HFFc6 (cell line): ENCODE data around the gene PKD2L2. TPM values are rescaled to one million over a fixed set of nuclear protein-coding genes. Genes with fewer than 3 reads are reported as not detected.

Experiments
- DNase-seq: peaks from one replicate; pipeline ENCODE4 v3.0.0-alpha.2; 2018
- H3K27ac Mint-ChIP-seq: 2 replicates; pipeline ENCODE4 v1.8.0; 2020; ENCODE audit warnings: mild to moderate bottlenecking, mixed read lengths
- H3K27me3 Mint-ChIP-seq: 2 replicates; pipeline ENCODE4 v1.8.0; 2021; ENCODE audit warnings: mild to moderate bottlenecking, moderate library complexity, mixed read lengths; ENCODE audit not compliant: insufficient read depth
- H3K36me3 Mint-ChIP-seq: 2 replicates; pipeline ENCODE4 v1.8.0; 2021; ENCODE audit warnings: low read depth, mixed read lengths
- H3K4me1 Mint-ChIP-seq: 2 replicates; pipeline ENCODE4 v1.8.0; 2020; ENCODE audit warnings: low read depth, mixed read lengths
- H3K4me3 Mint-ChIP-seq: 2 replicates; pipeline ENCODE4 v1.8.0; 2020; ENCODE audit warnings: mild to moderate bottlenecking, moderate library complexity, mixed read lengths
- H3K9me3 Mint-ChIP-seq: 2 replicates; pipeline ENCODE4 v1.8.0; 2020; ENCODE audit warnings: mild to moderate bottlenecking, mixed read lengths
- total RNA-seq, 6 experiments: library from RNA; stranded (reverse); fragmentation: NEBNext Ultra II Directional; extraction: Animal tissue kit (Norgen Biotek cat#: 25700); gene quantifications; 2 replicates in 1 of 6; 3 replicates in 5 of 6; pipeline ENCODE4 v1.2.3, GENCODE V29; 2021
- TF ChIP-seq, protein P1 (sequence below): fragments of 200-600 bp; sonication (generic); IDR thresholded peaks from 2 replicates; pipeline ENCODE4 v1.5.0; 2021; ENCODE audit warnings: antibody characterized with exemption, mild to moderate bottlenecking

Gene PKD2L2
- total RNA-seq, 6 experiments from 2014 or later = not detected

DNA sequence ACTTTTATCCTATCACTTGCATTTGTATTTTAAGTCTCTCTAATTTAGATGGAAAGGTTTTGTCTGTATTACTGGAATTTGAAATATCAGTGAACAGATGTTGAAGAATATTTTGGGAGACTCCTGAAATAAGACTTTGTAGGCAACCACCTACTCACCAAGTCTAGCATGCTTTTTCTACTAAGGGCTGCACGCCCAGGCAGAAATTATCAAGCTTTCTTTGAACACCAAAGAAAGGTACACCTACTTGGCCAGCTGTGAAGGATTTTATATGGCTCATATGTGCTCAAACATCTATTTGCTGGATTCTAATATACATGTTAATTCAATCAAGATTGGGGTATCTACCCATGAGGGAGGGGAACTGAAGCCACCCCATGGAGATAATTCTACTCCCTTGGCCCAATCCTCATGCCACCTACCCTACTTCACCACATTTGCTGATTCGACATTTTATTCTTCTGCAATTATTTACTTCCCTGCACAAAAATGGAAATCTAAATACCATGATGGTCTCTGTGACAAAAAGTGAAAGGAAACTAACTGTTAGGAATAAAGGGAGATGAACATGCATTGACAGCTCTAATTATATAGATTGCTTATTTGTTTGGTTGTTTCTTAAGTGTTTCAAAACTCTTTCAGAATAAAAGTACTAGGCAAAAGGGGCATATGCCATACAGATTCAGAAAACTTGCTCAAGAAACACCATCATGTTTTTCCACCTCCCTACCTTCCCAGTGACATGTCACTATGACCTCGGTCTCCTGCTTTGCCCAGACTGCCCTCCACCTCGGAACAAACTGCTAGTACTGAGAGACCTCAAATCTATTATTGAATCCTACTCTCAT is 22.5 kb upstream of the PKD2L2 start:
- TF ChIP-seq, protein P1, sequence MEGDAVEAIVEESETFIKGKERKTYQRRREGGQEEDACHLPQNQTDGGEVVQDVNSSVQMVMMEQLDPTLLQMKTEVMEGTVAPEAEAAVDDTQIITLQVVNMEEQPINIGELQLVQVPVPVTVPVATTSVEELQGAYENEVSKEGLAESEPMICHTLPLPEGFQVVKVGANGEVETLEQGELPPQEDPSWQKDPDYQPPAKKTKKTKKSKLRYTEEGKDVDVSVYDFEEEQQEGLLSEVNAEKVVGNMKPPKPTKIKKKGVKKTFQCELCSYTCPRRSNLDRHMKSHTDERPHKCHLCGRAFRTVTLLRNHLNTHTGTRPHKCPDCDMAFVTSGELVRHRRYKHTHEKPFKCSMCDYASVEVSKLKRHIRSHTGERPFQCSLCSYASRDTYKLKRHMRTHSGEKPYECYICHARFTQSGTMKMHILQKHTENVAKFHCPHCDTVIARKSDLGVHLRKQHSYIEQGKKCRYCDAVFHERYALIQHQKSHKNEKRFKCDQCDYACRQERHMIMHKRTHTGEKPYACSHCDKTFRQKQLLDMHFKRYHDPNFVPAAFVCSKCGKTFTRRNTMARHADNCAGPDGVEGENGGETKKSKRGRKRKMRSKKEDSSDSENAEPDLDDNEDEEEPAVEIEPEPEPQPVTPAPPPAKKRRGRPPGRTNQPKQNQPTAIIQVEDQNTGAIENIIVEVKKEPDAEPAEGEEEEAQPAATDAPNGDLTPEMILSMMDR = no peak
- H3K36me3 Mint-ChIP-seq = no peaks in the 10 kb centered on the region
- no peak overlapping the region for H3K27ac Mint-ChIP-seq
- no peaks in the 10 kb centered on the region for H3K4me1 Mint-ChIP-seq
- DNase-seq = no peak
- no peak overlapping the region for H3K4me3 Mint-ChIP-seq
- peaks cover 11% of the 10 kb centered on the region for H3K27me3 Mint-ChIP-seq
- no peaks in the 10 kb centered on the region for H3K9me3 Mint-ChIP-seq

DNA sequence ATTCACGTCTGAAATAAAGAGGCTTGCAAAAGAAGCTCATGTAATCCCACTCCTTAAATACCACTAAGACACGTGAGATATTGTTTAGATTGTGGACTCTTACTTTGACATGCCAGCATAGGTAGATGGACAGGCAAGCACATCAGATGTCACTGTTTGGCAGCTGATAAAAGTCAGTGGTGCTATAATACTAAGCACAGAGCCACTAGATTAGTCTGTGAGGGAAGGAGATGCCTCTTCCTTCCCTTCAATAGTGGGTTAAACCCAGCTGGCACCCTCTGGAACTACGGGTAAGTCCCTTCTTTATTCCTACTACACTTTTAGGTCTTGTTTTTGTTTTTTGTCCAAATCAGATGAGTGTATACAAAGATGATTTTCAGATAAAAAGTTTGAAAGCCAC is 21.6 kb upstream of the PKD2L2 start, which contains the start of gene MYOT:
TSS of gene MYOT (plus strand) at position 197 of the 400 bp plus-strand sequence. CDS start 2,792 bp downstream, outside the sequence.
- Mint-ChIP-seq H3K27me3 (peaks cover 11% of the 10 kb centered on the region), H3K4me1 (no peaks in the 10 kb centered on the region), H3K36me3 (no peaks in the 10 kb centered on the region), H3K27ac (no peak within 1 kb of the TSS), H3K4me3 (no peak within 1 kb of the TSS), H3K9me3 (no peaks in the 10 kb centered on the region)
- DNase-seq = no peak
- TF ChIP-seq, protein P1 = no peak

DNA sequence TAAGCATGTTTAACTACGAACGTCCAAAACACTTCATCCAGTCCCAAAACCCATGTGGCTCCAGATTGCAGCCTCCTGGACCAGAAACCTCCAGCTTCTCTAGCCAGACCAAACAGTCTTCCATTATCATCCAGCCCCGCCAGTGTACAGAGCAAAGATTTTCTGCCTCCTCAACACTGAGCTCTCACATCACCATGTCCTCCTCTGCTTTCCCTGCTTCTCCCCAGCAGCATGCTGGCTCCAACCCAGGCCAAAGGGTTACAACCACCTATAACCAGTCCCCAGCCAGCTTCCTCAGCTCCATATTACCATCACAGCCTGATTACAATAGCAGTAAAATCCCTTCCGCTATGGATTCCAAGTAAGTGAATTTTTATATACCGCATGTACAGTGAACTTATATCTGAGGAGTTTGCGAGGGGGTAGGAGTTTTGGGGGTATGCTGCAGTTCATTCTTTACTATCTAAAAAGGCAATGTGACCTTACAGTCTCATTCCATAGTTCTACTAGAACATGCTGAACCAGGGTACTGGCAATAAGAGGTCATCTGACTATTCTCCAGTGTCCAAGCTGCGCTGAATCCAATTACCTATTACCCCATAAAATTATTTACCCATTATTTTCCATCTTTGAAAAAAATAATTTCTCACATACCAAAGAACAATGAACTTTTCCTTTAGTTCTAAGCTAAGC is 18.5 kb upstream of the PKD2L2 start:
- Mint-ChIP-seq H3K4me1 (no peaks in the 10 kb centered on the region), H3K36me3 (no peaks in the 10 kb centered on the region), H3K27ac (no peak overlapping the region), H3K4me3 (no peak overlapping the region), H3K9me3 (no peaks in the 10 kb centered on the region), H3K27me3 (peaks cover 9% of the 10 kb centered on the region)
- TF ChIP-seq, protein P1 = no peak
- no peak for DNase-seq

DNA sequence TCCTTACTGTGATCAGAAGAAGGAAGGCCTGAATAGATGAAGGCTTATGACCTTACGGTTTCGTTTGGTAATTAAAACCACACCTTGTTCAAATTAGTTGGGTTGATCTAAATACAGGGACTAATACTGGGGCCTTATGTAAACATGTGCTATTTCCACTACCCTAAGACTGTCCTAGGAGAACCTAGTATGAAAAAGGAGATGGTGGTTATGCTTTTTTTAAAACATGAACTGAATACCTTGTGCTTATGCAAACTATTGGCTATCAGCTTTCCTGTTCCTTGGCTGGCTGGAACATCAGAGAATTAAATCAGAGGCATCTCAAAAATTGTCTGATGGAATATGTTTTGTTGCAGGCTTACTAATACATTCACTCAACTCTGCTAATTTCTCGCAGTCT is 17.7 kb upstream of the PKD2L2 start:
- Mint-ChIP-seq H3K4me3 (no peak overlapping the region), H3K36me3 (no peaks in the 10 kb centered on the region), H3K9me3 (no peaks in the 10 kb centered on the region), H3K27me3 (peaks cover 9% of the 10 kb centered on the region), H3K4me1 (no peaks in the 10 kb centered on the region), H3K27ac (no peak overlapping the region)
- TF ChIP-seq, protein P1 = no peak
- no peak for DNase-seq

DNA sequence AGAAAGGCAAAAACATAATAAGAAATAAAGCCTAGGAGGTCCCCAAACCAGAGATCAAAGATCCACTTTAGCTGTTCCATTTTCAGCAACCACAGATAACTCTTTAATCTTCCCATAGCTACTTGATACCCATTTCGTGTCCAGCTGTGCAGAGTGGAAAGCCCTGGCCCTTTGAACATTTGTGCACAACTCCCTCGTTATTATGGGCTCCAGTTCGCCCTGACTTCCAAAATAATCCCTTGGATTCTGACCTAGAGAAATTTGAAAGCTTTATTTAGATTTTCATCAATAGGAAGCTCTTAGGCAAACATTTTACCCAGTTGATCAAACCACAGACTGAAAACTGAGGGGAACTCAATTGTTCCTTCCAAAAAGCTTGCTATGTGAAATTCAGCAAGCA is 16.8 kb upstream of the PKD2L2 start:
- no peak overlapping the region for H3K27ac Mint-ChIP-seq
- H3K27me3 Mint-ChIP-seq = peaks cover 6% of the 10 kb centered on the region
- H3K36me3 Mint-ChIP-seq = no peaks in the 10 kb centered on the region
- H3K4me3 Mint-ChIP-seq = no peak overlapping the region
- no peaks in the 10 kb centered on the region for H3K9me3 Mint-ChIP-seq
- no peaks in the 10 kb centered on the region for H3K4me1 Mint-ChIP-seq
- TF ChIP-seq, protein P1 = no peak
- DNase-seq = no peak
